Measurements from ENCODE around the gene ATG16L2. TPM values are rescaled to one million over a fixed set of nuclear protein-coding genes. Genes with fewer than 3 reads are reported as not detected.
"Not testable (repeated sequence)": the region's sequence is repeated elsewhere in the genome, so short reads cannot be mapped to it uniquely, and the experiment has no call there.

The ATG16L2 gene
- total RNA-seq, 1 experiment from 2014 or later = 17.3 TPM

GRCh38 chr11:72805216-72805615 lies 9.0 kb upstream of the ATG16L2 start:
- Histone ChIP-seq H3K79me1 (ENCODE audit: insufficient read depth, low read depth, low read length, poor library complexity, severe bottlenecking) (no peaks in the 10 kb centered on the region), H3K56ac (ENCODE audit: insufficient read length, low read depth, low read length) (no peak overlapping the region), H3K23ac (ENCODE audit: insufficient read length, low read depth, low read length) (no peak overlapping the region), H3K4me1 (ENCODE audit: insufficient read depth, low read length) (no peaks in the 10 kb centered on the region), H2AK5ac (ENCODE audit: insufficient read length, low read length) (no peak overlapping the region), H3K27ac (ENCODE audit: insufficient read length, low read depth, low read length) (no peak overlapping the region), H2BK5ac (ENCODE audit: insufficient read length, low read length) (no peak overlapping the region), H4K91ac (ENCODE audit: insufficient read length, low read depth, low read length) (no peak overlapping the region), H2BK15ac (ENCODE audit: low read depth, low read length) (no peak overlapping the region), H2AFZ (ENCODE audit: low read length) (no peak overlapping the region), H3K27me3 (ENCODE audit: insufficient read depth, low read length) (no peaks in the 10 kb centered on the region), H4K8ac (replicated peaks; ENCODE audit: insufficient read length, low read depth, low read length) (no peak overlapping the region), H3K79me2 (ENCODE audit: insufficient read depth, low read length) (no peaks in the 10 kb centered on the region), H2BK12ac (ENCODE audit: insufficient read length, low read depth, low read length) (no peak overlapping the region), H3K18ac (ENCODE audit: insufficient read length, low read depth, low read length) (no peak overlapping the region), H3K14ac (ENCODE audit: insufficient read depth, low read length) (no peak overlapping the region), H3K9ac (ENCODE audit: extremely low read depth, insufficient read length, low read length) (no peak overlapping the region), H3T11ph (ENCODE audit: low read length) (no peak overlapping the region), H3K23me2 (ENCODE audit: insufficient read length, low read depth, low read length, poor library complexity, severe bottlenecking) (no peaks in the 10 kb centered on the region), H4K5ac (ENCODE audit: insufficient read length, low read depth, low read length) (no peak overlapping the region), H4K20me1 (ENCODE audit: control insufficient read depth, insufficient read depth, insufficient read length) (no peaks in the 10 kb centered on the region), H3K9me3 (ENCODE audit: control insufficient read depth, low read depth, low read length) (no peaks in the 10 kb centered on the region), H2BK120ac (ENCODE audit: low read depth, low read length, poor library complexity, severe bottlenecking) (no peak overlapping the region), H3K4me2 (ENCODE audit: insufficient read depth, insufficient read length, low read length) (no peak overlapping the region), H3K4ac (ENCODE audit: low read depth, low read length) (no peak overlapping the region), H2BK20ac (ENCODE audit: low read depth, low read length, poor library complexity, severe bottlenecking) (no peak overlapping the region)
- Mint-ChIP-seq H3K4me3 (no peak overlapping the region), H3K36me3 (ENCODE audit: insufficient read depth in 1 of 3, low read depth in 3 of 3) (peaks cover 0 to 13% (median 8%) of the 10 kb centered on the region in 3 experiments; a peak in 5 of 7 replicates), H3K27ac (no peak overlapping the region), H3K4me1 (no peaks in the 10 kb centered on the region; a peak in 1 of 4 replicates), H3K9me3 (no peaks in the 10 kb centered on the region), H3K27me3 (ENCODE audit: low read depth) (no peaks in the 10 kb centered on the region; the same call in 1 of the 2 replicates)
- no peak for TF ChIP-seq CTCF (conservative IDR thresholded peaks at IDR 0.05)
- DNase-seq = no peak
- no CpG with 5 or more reads among the region's 6 CpGs for WGBS (ENCODE audit: extremely low coverage, insufficient read length, low lambda C conversion rate)

GRCh38 chr11:72806378-72806777 lies 7.8 kb upstream of the ATG16L2 start:
- not testable (repeated sequence) for H3K23ac ChIP-seq (ENCODE audit: insufficient read length, low read depth, low read length); H2AFZ ChIP-seq (ENCODE audit: low read length); H3K79me2 ChIP-seq (ENCODE audit: insufficient read depth, low read length); DNase-seq; H3K4me1 Mint-ChIP-seq; H4K91ac ChIP-seq (ENCODE audit: insufficient read length, low read depth, low read length); H3K4ac ChIP-seq (ENCODE audit: low read depth, low read length); H3K18ac ChIP-seq (ENCODE audit: insufficient read length, low read depth, low read length); H3K56ac ChIP-seq (ENCODE audit: insufficient read length, low read depth, low read length); H3K4me1 ChIP-seq (ENCODE audit: insufficient read depth, low read length); H3K27ac ChIP-seq (ENCODE audit: insufficient read length, low read depth, low read length); H2BK20ac ChIP-seq (ENCODE audit: low read depth, low read length, poor library complexity, severe bottlenecking); H2BK12ac ChIP-seq (ENCODE audit: insufficient read length, low read depth, low read length); H2AK5ac ChIP-seq (ENCODE audit: insufficient read length, low read length); H3K27me3 ChIP-seq (ENCODE audit: insufficient read depth, low read length); H3K23me2 ChIP-seq (ENCODE audit: insufficient read length, low read depth, low read length, poor library complexity, severe bottlenecking); H4K20me1 ChIP-seq (ENCODE audit: control insufficient read depth, insufficient read depth, insufficient read length); H2BK15ac ChIP-seq (ENCODE audit: low read depth, low read length); H3K79me1 ChIP-seq (ENCODE audit: insufficient read depth, low read depth, low read length, poor library complexity, severe bottlenecking); H3K14ac ChIP-seq (ENCODE audit: insufficient read depth, low read length); H3T11ph ChIP-seq (ENCODE audit: low read length); H3K9ac ChIP-seq (ENCODE audit: extremely low read depth, insufficient read length, low read length); H4K8ac ChIP-seq (replicated peaks; ENCODE audit: insufficient read length, low read depth, low read length); H3K4me3 Mint-ChIP-seq; H2BK120ac ChIP-seq (ENCODE audit: low read depth, low read length, poor library complexity, severe bottlenecking); H3K9me3 Mint-ChIP-seq; H3K4me2 ChIP-seq (ENCODE audit: insufficient read depth, insufficient read length, low read length); H4K5ac ChIP-seq (ENCODE audit: insufficient read length, low read depth, low read length); H3K9me3 ChIP-seq (ENCODE audit: control insufficient read depth, low read depth, low read length); H2BK5ac ChIP-seq (ENCODE audit: insufficient read length, low read length); H3K27me3 Mint-ChIP-seq (ENCODE audit: low read depth)
- peak overlapping the region in 1 of 3 experiments; percentile 52; a peak in 2 of 7 replicates for H3K27ac Mint-ChIP-seq
- WGBS (ENCODE audit: extremely low coverage, insufficient read length, low lambda C conversion rate) = no CpG with 5 or more reads among the region's 1 CpG
- peaks cover 0 to 20% (median 13%) of the 10 kb centered on the region in 3 experiments for H3K36me3 Mint-ChIP-seq (ENCODE audit: insufficient read depth in 1 of 3, low read depth in 3 of 3)
